ENCODE data around the gene MYLK4. TPM values are rescaled to one million over a fixed set of nuclear protein-coding genes. Genes with fewer than 3 reads are reported as not detected.

Gene MYLK4
- total RNA-seq, 1 experiment from 2014 or later, result 1.6 TPM

DNA sequence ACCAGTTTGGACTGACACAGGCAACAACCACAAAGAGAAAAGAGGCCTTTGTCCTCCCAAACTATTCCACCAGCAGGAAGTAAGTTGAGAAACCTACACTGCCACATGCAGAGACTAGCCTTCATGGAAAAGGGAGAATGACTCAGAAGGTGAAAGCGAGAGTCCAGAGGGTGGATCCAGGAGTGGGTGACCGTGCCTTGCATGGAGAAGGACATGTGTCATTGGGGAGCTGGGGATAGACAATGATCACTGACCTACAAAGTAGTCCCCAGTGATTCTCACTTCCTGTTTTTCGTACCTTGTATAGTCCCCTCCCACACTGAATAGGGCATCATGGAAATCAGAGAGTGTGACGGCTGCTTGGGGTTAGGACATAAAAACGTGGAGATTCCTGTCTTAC is 91.9 kb downstream of the MYLK4 start:
- Histone ChIP-seq H3F3A (ENCODE audit: insufficient read depth, low read depth) (no peaks in the 10 kb centered on the region), H3K4me1 (replicated peaks; ENCODE audit: insufficient read depth) (no peaks in the 10 kb centered on the region), H2AFZ (no peak overlapping the region), H3K9me2 (ENCODE audit: insufficient read depth) (no peaks in the 10 kb centered on the region), H3K4me3 (no peak overlapping the region), H3K27ac (peak overlapping the region; percentile 44), H3K9me3 (ENCODE audit: insufficient read depth, low read depth) (no peaks in the 10 kb centered on the region), H4K20me1 (ENCODE audit: insufficient read depth) (no peaks in the 10 kb centered on the region), H3K4me2 (no peak overlapping the region), H3K79me2 (ENCODE audit: low read depth) (no peaks in the 10 kb centered on the region), H3K27me3 (ENCODE audit: insufficient read depth, low read depth) (no peaks in the 10 kb centered on the region), H3K36me3 (ENCODE audit: low read depth) (no peaks in the 10 kb centered on the region)
- ChIA-PET CTCF (no interaction called here), POLR2A (ENCODE audit: unreplicated experiment) (no interaction called here)
- TF ChIP-seq, protein P1, sequence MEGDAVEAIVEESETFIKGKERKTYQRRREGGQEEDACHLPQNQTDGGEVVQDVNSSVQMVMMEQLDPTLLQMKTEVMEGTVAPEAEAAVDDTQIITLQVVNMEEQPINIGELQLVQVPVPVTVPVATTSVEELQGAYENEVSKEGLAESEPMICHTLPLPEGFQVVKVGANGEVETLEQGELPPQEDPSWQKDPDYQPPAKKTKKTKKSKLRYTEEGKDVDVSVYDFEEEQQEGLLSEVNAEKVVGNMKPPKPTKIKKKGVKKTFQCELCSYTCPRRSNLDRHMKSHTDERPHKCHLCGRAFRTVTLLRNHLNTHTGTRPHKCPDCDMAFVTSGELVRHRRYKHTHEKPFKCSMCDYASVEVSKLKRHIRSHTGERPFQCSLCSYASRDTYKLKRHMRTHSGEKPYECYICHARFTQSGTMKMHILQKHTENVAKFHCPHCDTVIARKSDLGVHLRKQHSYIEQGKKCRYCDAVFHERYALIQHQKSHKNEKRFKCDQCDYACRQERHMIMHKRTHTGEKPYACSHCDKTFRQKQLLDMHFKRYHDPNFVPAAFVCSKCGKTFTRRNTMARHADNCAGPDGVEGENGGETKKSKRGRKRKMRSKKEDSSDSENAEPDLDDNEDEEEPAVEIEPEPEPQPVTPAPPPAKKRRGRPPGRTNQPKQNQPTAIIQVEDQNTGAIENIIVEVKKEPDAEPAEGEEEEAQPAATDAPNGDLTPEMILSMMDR (conservative IDR thresholded peaks at IDR 0.05), result no peak
- TF ChIP-seq EZH2 (IDR thresholded peaks at IDR 0.05; ENCODE audit: low read depth), result no peak
- peak; percentile 34 to 41 for DNase-seq
- intact Hi-C loops (cut with micrococcal nuclease; ENCODE audit: unreplicated experiment), result no loop called here
- no TSS peak for BruUV-seq (replicated peaks)

DNA sequence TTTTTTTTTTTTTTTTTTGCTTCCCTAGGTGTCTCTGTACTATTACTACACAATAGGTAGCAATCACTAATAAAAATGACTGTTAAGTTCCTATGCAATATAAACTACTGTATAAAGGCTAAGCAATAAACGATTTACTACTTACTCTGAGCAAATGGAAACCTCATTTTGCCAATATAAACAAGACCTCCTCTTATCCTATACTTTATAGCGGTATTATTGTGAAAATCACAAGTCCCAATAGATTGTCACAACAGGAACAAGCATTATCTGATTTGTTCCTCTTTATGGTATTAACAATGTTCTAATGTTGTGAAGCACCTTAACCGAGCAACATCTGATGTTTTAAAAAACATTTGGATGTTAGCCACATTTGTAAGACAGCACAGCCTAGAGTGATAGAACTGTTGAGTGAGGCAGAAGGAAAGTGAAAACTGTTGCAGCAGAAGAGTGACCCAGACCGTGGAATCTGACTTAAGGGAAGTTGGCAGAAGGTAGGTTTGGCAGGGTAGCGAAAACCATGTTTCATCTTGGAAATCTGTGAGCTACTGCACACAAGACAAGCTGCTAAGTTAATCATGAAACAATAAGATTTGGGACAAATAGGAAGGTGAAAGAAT is 94.2 kb downstream of the MYLK4 start:
- H3K9me3 ChIP-seq (ENCODE audit: insufficient read depth, low read depth), result no peaks in the 10 kb centered on the region
- H3K27ac ChIP-seq, result no peak overlapping the region
- intact Hi-C loops (cut with micrococcal nuclease; ENCODE audit: unreplicated experiment), result no loop called here
- no peaks in the 10 kb centered on the region for H3K36me3 ChIP-seq (ENCODE audit: low read depth)
- H3K4me1 ChIP-seq (replicated peaks; ENCODE audit: insufficient read depth), result no peaks in the 10 kb centered on the region
- H3K4me2 ChIP-seq, result no peak overlapping the region
- DNase-seq, result no peak
- no peaks in the 10 kb centered on the region for H3F3A ChIP-seq (ENCODE audit: insufficient read depth, low read depth)
- no peak overlapping the region for H2AFZ ChIP-seq
- no peak overlapping the region for H3K4me3 ChIP-seq
- H3K27me3 ChIP-seq (ENCODE audit: insufficient read depth, low read depth), result no peaks in the 10 kb centered on the region
- H3K9me2 ChIP-seq (ENCODE audit: insufficient read depth), result no peaks in the 10 kb centered on the region
- TF ChIP-seq EZH2 (IDR thresholded peaks at IDR 0.05; ENCODE audit: low read depth), result no peak
- TF ChIP-seq, protein P1 (conservative IDR thresholded peaks at IDR 0.05), result no peak
- ChIA-PET POLR2A (ENCODE audit: unreplicated experiment) (no interaction called here), CTCF (no interaction called here)
- no peaks in the 10 kb centered on the region for H4K20me1 ChIP-seq (ENCODE audit: insufficient read depth)
- no peaks in the 10 kb centered on the region for H3K79me2 ChIP-seq (ENCODE audit: low read depth)
- no TSS peak for BruUV-seq (replicated peaks)

DNA sequence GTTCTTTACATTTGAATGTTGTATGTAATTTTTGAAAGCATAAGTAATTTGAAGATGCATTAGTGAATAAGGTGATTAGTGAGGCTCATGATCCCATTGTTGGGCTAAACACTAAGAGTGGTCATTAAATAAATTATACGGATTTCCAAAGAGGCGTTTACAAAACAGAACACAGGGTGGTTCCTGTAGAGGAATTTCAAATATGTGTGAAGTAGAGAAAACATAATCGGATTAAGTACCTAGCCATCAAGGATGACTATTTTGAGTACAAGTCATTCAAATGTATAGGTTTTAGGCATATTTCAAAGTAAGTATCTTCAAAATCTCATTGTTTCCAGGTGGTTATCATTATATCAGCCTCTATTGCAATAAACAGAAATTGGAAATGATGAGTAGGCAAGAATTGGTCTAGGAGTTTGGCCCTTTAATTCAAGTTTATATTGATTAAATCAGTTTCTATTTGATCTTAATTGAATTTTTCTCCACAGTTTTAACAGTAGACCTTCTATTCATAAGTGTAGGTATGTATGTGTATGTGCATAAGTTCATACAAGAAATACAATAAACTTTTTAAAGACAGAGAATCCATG is 94.8 kb downstream of the MYLK4 start:
- Histone ChIP-seq H2AFZ (no peak overlapping the region), H3K79me2 (ENCODE audit: low read depth) (no peaks in the 10 kb centered on the region), H3K27ac (no peak overlapping the region), H3K27me3 (ENCODE audit: insufficient read depth, low read depth) (no peaks in the 10 kb centered on the region), H3K4me3 (no peak overlapping the region), H3K9me3 (ENCODE audit: insufficient read depth, low read depth) (no peaks in the 10 kb centered on the region), H3K4me1 (replicated peaks; ENCODE audit: insufficient read depth) (no peaks in the 10 kb centered on the region), H3K4me2 (no peak overlapping the region), H4K20me1 (ENCODE audit: insufficient read depth) (no peaks in the 10 kb centered on the region), H3F3A (ENCODE audit: insufficient read depth, low read depth) (no peaks in the 10 kb centered on the region), H3K9me2 (ENCODE audit: insufficient read depth) (no peaks in the 10 kb centered on the region), H3K36me3 (ENCODE audit: low read depth) (no peaks in the 10 kb centered on the region)
- ChIA-PET POLR2A (ENCODE audit: unreplicated experiment) (no interaction called here), CTCF (no interaction called here)
- intact Hi-C loops (cut with micrococcal nuclease; ENCODE audit: unreplicated experiment), result no loop called here
- BruUV-seq (replicated peaks), result no TSS peak
- TF ChIP-seq EZH2 (IDR thresholded peaks at IDR 0.05; ENCODE audit: low read depth), result no peak
- TF ChIP-seq, protein P1 (conservative IDR thresholded peaks at IDR 0.05), result no peak
- DNase-seq, result no peak
